ENCODE results near the gene CALHM1.
"Not testable (repeated sequence)": the region's sequence is repeated elsewhere in the genome, so short reads cannot be mapped to it uniquely, and the experiment has no call there.

The CALHM1 gene

DNA sequence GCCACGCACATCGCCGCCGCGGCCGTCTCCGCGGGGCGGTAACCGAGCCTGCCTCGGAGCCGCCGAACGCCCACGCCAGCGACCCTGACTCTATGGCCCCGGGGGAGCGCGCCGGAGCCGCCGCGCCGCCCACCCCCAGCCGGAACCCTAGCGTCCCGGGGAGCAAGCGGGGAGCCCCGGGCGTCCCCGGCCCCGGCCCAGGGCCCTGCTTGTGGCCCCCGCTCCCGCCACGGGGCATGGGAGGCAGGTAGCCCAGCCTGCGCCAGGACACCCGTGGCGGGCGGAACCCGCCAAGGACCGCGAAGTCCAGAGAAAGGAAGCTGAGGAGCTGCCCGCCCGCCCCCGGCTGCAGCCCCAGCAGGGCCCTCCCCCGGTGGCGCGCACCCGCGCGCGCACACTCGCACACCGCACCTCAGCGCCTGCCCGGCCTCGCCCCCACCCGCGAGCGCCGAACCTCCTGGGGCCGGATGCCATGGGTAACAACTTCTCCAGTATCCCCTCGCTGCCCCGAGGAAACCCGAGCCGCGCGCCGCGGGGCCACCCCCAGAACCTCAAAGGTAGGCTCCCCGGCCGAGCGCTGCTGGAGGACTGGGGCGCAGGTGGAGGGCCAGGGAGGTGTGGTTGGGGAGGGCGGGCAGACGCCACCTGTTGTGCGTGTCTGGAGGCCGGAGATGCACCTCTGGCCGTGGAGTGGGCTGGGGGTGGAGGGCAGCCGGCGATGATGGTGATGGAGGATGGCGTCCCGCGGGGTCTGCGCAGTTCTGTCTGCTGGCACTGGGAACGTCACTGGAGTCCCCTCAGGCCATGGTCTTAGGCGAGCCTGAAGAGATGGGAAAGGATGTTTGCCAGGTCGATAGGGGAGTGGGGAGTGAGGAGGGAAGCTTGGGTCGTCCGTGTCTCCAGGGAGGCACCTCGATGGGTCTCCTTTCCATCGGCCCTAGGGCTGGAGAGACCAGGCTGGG lies 35.5 kb upstream of the CALHM1 start:
- H3K9me3 Mint-ChIP-seq = no peaks in the 10 kb centered on the region
- H3K27me3 Mint-ChIP-seq (ENCODE audit: low read depth) = peaks cover 68% of the 10 kb centered on the region
- H3K27ac Mint-ChIP-seq = no peak overlapping the region
- H3K4me1 Mint-ChIP-seq (ENCODE audit: low read depth) = peaks cover 12% of the 10 kb centered on the region
- peak overlapping the region; percentile 58 for H3K4me3 Mint-ChIP-seq
- no peaks in the 10 kb centered on the region for H3K36me3 Mint-ChIP-seq (ENCODE audit: low read depth)

- Mint-ChIP-seq H3K27me3 (ENCODE audit: low read depth) (peaks cover 63% of the 10 kb centered on the region), H3K27ac (no peak within 1 kb of the TSS), H3K4me3 (peak within 1 kb of the TSS; percentile 83), H3K36me3 (ENCODE audit: low read depth) (no peaks in the 10 kb centered on the region), H3K4me1 (ENCODE audit: low read depth) (peaks cover 12% of the 10 kb centered on the region), H3K9me3 (no peaks in the 10 kb centered on the region)
These were observed 34.7 kb upstream of the CALHM1 start, which contains the start of gene NEURL1 for GRCh38 chr10:103493362-103493915. Gene NEURL1 (plus strand): TSS chr10:103493705. CDS start chr10:103494388, 683 bp downstream.

DNA sequence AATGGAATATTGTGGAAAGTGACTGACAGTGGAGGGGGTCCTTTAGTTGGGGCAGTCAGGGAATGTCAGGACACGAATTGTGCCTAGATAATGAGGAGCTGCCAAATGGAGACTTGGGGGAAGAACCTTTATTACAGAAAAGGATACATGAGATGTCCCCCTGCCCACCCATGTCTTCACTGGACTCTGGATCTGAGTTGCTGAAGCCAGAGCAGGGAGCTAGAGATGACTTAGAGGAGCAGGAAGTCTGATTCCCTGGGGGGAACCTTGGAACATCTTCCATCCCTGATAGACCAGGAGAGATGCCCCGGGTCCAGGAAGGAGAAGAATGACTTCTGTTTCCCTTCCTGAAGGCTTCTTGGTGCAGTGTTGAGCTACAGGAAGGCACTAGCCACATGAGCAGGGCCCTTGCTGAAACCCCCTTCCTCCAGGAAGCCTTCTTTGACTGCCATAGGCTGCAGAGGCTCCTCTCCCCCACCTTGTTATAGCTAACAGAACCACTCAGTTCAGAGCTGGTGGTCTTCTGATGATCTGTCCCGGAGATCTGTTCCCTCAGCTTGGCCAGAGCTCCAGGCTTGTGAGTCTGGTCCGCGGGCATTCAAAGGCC lies 34.1 kb upstream of the CALHM1 start:
- Mint-ChIP-seq H3K27ac (no peak overlapping the region), H3K9me3 (no peaks in the 10 kb centered on the region), H3K4me1 (ENCODE audit: low read depth) (peaks cover 12% of the 10 kb centered on the region), H3K36me3 (ENCODE audit: low read depth) (no peaks in the 10 kb centered on the region), H3K4me3 (peak overlapping the region; percentile 83), H3K27me3 (ENCODE audit: low read depth) (peaks cover 60% of the 10 kb centered on the region)

DNA sequence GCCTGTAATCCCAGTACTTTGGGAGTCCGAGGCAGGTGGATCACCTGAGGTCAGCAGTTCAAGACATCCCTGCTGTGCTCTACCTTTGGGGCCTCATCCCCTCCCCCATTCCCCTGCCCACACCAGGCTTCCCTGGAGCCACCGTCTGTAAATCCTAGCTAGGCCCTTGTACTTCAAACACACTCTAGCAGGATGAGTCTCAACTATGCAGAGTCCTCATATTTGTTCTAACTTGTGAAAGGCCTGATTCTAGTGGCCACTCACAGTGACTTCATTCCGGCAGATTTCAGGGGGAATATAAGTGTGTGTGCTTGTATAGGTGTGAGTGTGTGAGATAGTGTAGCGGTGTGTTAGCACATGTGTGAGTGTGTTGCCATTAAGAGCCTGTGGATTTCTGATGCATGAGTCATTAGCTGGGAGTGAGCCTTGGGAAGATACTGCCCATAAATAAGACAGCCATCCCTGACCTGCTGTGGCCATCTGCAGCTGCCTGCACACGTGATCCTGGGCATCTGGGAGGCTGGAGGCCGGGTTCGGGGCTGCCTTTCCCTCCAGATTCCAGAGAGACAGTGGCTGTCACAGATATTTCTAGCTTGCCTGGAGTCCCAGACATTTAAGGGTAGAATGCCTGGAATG lies 33.1 kb upstream of the CALHM1 start:
- Mint-ChIP-seq H3K27ac (no peak overlapping the region), H3K4me3 (peak overlapping the region; percentile 6), H3K27me3 (ENCODE audit: low read depth) (peaks cover 51% of the 10 kb centered on the region), H3K36me3 (ENCODE audit: low read depth) (no peaks in the 10 kb centered on the region), H3K4me1 (ENCODE audit: low read depth) (peaks cover 12% of the 10 kb centered on the region), H3K9me3 (no peaks in the 10 kb centered on the region)

DNA sequence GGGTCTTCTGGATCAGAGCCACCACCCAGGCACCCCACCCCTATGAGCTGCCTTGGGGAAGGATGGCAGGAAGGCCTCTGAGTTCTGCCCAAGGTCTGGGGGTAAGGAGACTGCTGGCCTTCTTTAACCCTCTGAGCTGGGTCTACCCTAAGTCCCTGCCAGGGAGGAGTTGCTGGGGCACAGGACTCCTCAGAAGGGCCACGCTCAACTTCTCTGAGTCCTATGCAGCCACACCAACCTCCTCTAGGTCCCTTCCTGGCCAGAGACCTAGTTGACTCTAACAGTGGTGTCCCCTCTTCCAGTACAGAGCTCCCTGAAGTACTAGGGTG lies 32.2 kb upstream of the CALHM1 start:
- peaks cover 42% of the 10 kb centered on the region for H3K27me3 Mint-ChIP-seq (ENCODE audit: low read depth)
- no peaks in the 10 kb centered on the region for H3K9me3 Mint-ChIP-seq
- no peak overlapping the region for H3K4me3 Mint-ChIP-seq
- no peak overlapping the region for H3K27ac Mint-ChIP-seq
- no peaks in the 10 kb centered on the region for H3K36me3 Mint-ChIP-seq (ENCODE audit: low read depth)
- H3K4me1 Mint-ChIP-seq (ENCODE audit: low read depth) = peaks cover 13% of the 10 kb centered on the region

DNA sequence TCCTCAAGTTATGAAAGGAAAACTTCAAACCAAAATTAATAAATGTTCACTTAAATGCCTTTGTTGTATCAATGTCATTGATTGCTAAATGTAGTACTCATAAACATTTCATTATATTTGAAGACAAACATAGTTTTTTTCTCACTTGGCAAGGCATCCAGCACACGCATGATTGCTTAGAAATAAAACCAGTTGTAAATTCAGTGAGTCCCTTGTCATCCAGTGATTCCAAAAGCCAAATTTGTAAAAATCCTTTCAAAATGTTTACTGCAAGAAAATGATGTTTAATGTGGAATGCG lies 28.7 kb upstream of the CALHM1 start:
- Mint-ChIP-seq H3K36me3 (ENCODE audit: low read depth) (no peaks in the 10 kb centered on the region), H3K4me3 (no peak overlapping the region), H3K9me3 (no peaks in the 10 kb centered on the region), H3K27ac (no peak overlapping the region), H3K27me3 (ENCODE audit: low read depth) (peaks cover 18% of the 10 kb centered on the region), H3K4me1 (ENCODE audit: low read depth) (peaks cover 7% of the 10 kb centered on the region)

GRCh38 chr10:103486635-103487409 lies 28.1 kb upstream of the CALHM1 start:
- Mint-ChIP-seq H3K27me3 (ENCODE audit: low read depth) (peaks cover 13% of the 10 kb centered on the region), H3K4me1 (ENCODE audit: low read depth) (peaks cover 12% of the 10 kb centered on the region)
- H3K27ac Mint-ChIP-seq; H3K4me3 Mint-ChIP-seq; H3K36me3 Mint-ChIP-seq (ENCODE audit: low read depth); H3K9me3 Mint-ChIP-seq: not testable (repeated sequence)

DNA sequence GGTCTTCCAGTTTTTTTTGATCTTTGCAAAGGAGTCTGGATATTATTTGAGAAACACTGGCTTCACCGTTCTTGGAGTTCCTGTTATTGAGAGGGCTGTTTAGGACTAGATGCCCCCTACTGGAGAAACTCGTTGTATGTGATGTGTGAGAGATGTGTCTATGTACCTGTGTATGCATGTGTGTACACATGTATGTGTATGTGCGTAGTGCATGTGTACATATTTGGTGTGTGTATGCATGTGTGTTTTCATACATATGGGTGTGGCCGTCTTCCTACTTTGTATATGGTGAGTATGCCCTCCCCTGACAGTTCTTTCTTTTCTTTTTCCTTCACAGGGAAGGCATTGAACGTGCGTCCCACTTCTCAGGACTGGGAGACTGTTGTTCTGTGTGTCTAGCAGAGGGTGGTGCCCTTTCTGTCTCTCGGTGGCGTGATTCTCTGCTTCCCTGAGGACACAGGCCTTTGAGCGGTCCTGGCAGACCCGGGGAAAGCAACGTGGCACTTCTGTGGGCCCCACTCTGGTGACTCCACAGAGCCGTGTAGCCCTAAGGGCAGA lies 23.4 kb upstream of the CALHM1 start:
- no peaks in the 10 kb centered on the region for H3K36me3 Mint-ChIP-seq (ENCODE audit: low read depth)
- H3K4me3 Mint-ChIP-seq = no peak overlapping the region
- no peak overlapping the region for H3K27ac Mint-ChIP-seq
- H3K9me3 Mint-ChIP-seq = no peaks in the 10 kb centered on the region
- H3K4me1 Mint-ChIP-seq (ENCODE audit: low read depth) = peaks cover 17% of the 10 kb centered on the region
- peaks cover 4% of the 10 kb centered on the region for H3K27me3 Mint-ChIP-seq (ENCODE audit: low read depth)

DNA sequence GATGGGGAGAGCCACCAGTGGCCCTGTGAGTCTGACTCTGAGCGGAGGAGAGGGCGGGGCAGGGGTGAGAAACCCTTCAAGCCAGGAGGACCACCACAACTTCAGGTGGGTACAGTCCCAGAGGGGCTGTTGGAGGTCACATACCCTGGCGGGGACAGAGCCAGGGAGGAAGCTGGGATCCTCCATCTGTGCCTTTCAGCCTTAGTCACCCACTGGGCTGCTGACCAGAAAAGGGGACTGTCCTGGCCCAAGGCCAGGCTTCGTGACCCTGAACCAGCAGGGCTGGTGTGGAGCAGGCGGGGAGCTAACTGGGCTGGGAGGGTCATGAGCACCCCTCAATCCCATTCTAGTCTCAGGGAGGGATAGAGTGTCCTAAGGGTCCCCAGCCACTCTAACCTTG lies 21.8 kb upstream of the CALHM1 start:
- H3K9me3 Mint-ChIP-seq = no peaks in the 10 kb centered on the region
- H3K4me3 Mint-ChIP-seq = no peak overlapping the region
- peaks cover under 1% of the 10 kb centered on the region for H3K27me3 Mint-ChIP-seq (ENCODE audit: low read depth)
- peaks cover 19% of the 10 kb centered on the region for H3K4me1 Mint-ChIP-seq (ENCODE audit: low read depth)
- H3K36me3 Mint-ChIP-seq (ENCODE audit: low read depth) = no peaks in the 10 kb centered on the region
- H3K27ac Mint-ChIP-seq = no peak overlapping the region

- H3K27ac Mint-ChIP-seq = peak within 1 kb of the TSS; percentile 59
These were observed 20.4 kb upstream of the CALHM1 start, which contains the start of gene CALHM3 for GRCh38 chr10:103479135-103479534. Gene CALHM3 (minus strand): TSS chr10:103479240. CDS start chr10:103479032, 208 bp downstream.

DNA sequence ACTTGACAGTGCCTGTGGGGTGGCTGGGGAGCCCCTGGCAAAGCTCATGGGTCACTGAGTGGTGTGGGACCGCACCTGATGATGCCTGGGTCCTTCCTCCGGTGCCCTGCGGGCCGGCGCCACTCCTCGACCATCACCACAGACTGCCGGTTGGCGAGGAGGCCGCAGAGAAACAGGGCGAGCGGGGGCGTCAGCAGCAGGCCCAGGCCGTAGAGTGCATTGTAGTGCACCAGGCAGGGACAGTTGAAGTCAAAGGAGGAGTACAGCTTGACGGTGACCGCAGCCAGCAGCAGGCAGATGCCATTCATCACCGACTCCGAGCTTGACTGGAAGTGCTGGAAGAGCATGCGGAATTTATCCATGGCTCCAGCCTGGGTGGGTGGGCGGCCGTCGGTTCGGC lies 20.0 kb upstream of the CALHM1 start:
- Mint-ChIP-seq H3K27me3 (ENCODE audit: low read depth) (no peaks in the 10 kb centered on the region), H3K9me3 (no peaks in the 10 kb centered on the region), H3K4me3 (no peak overlapping the region), H3K36me3 (ENCODE audit: low read depth) (peaks cover 2% of the 10 kb centered on the region), H3K27ac (no peak overlapping the region), H3K4me1 (ENCODE audit: low read depth) (peaks cover 22% of the 10 kb centered on the region)

More at GRCh38 chr10:103479135-103479534, 20.4 kb upstream of the CALHM1 start, which contains the start of gene CALHM3:
- Mint-ChIP-seq H3K27me3 (ENCODE audit: low read depth) (no peaks in the 10 kb centered on the region), H3K4me1 (ENCODE audit: low read depth) (peaks cover 19% of the 10 kb centered on the region), H3K36me3 (ENCODE audit: low read depth) (peaks cover under 1% of the 10 kb centered on the region), H3K4me3 (no peak within 1 kb of the TSS), H3K9me3 (no peaks in the 10 kb centered on the region)

DNA sequence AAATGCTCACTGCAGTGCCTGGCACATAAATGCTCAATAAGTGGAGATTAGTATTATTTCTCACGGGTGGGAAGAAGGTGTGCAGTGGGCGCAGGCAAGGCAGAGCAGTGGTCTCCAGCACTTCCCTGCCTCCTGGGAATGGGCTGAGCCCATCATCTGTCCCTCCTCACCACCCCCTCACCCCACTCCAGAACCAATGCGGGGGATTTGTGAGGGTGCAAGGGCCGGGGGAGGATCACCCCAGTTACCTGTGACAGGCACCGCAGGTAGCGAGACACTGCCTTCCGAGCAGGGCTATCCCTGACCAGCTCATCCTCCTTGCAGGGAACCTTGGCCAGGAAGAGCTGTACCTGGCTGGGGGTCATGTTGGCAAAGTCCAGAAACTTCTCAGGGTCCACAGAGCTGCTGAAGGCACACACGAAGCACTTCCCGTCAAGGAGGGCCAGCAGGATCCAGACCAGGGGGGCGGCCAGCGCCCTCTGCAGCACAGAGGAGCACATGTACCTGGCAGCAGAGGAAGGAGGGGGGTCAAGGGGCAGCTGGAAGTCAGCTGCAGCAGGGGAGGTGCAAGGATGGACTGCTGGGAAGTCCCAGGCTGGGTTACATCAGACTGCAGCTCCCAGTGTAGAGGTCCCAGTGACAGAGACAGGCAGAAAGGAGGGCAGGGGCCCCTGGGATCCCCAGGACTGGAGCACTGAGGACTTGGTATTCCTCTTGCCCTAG lies 17.5 kb upstream of the CALHM1 start:
- peaks cover 28% of the 10 kb centered on the region for H3K4me1 Mint-ChIP-seq (ENCODE audit: low read depth)
- H3K27me3 Mint-ChIP-seq (ENCODE audit: low read depth) = no peaks in the 10 kb centered on the region
- H3K36me3 Mint-ChIP-seq (ENCODE audit: low read depth) = peaks cover 2% of the 10 kb centered on the region
- peak overlapping the region; percentile 55 for H3K27ac Mint-ChIP-seq
- no peaks in the 10 kb centered on the region for H3K9me3 Mint-ChIP-seq
- no peak overlapping the region for H3K4me3 Mint-ChIP-seq

DNA sequence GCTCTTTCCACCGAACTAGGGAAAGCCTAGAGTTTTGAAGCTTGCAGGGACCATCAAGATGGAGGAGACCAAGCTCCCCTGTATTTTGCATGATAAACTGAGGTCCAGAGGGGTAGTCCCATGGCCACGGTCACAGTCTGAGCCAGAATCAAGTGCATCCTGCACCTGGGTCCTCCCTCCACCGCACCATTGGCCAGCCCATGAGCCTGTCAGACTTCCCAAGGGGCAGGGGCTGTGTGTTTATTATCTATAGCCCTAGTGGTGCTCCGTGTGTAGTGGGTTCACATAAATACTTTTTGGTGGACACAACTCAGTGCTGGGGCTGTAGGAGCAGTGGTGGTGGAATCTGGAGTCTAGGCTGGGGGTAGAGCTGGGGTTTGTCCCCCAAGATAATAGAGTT lies 16.7 kb upstream of the CALHM1 start:
- no peak overlapping the region for H3K27ac Mint-ChIP-seq
- no peaks in the 10 kb centered on the region for H3K9me3 Mint-ChIP-seq
- H3K36me3 Mint-ChIP-seq (ENCODE audit: low read depth) = peaks cover 7% of the 10 kb centered on the region
- H3K27me3 Mint-ChIP-seq (ENCODE audit: low read depth) = no peaks in the 10 kb centered on the region
- H3K4me1 Mint-ChIP-seq (ENCODE audit: low read depth) = peaks cover 34% of the 10 kb centered on the region
- H3K4me3 Mint-ChIP-seq = no peak overlapping the region

Measured in T-helper 1 cell treated with Interleukin-12 subunit alpha and Interleukin-12 subunit beta and Interleukin-4 antibody, amounts not matched to agents 30 μg/mL and 1 μg/mL, for 36 hours (primary cell).